Body of pancreas (tissue), 4 donors: ENCODE data around the gene CLEC1A. TPM values are rescaled to one million over a fixed set of nuclear protein-coding genes. Genes with fewer than 3 reads are reported as not detected.

Experiments
- ATAC-seq: fragments of 150-250 bp; one replicate; pipeline ENCODE4 v1.9.1; 2016
- DNase-seq, 4 donors: peaks; one replicate each; pipeline ENCODE4 v3.0.0-alpha.2; 2019
- H3K27ac ChIP-seq, 4 donors: fragments of 200-600 bp; sonication (generic); 1 replicate in 3 of 4; 2 replicates in 1 of 4; pipeline versions ENCODE4 v1.5.1 to v1.6.1; 2016 to 2019; ENCODE audit warnings: mild to moderate bottlenecking in 1 of 4, mixed read lengths in 1 of 4, moderate library complexity in 1 of 4
- H3K27me3 ChIP-seq, 2 donors: fragments of 200-600 bp; sonication (generic); one replicate each; pipeline ENCODE4 v1.6.0; 2016; ENCODE audit warnings: mild to moderate bottlenecking in 1 of 2
- H3K36me3 ChIP-seq, 2 donors: fragments of 200-600 bp; sonication (generic); replicated peaks in 1 of 2; 2 replicates each; pipeline ENCODE4 v1.5.1; 2016; ENCODE audit warnings: low read depth in 2 of 2; ENCODE audit not compliant: insufficient read depth in 1 of 2
- H3K4me1 ChIP-seq: fragments of 200-600 bp; sonication (generic); one replicate; pipeline ENCODE4 v1.6.0; 2016
- H3K4me3 ChIP-seq, 2 donors: fragments of 200-600 bp; sonication (generic); 1 replicate in 1 of 2; 2 replicates in 1 of 2; pipeline ENCODE4 v1.5.1; 2016 to 2019
- H3K9me3 ChIP-seq, 3 donors: fragments of 200-600 bp; sonication (generic); 1 replicate in 2 of 3; 2 replicates in 1 of 3; pipeline ENCODE4 v1.5.1; 2016
- CTCF ChIP-seq, 7 experiments: fragments of 450-650 bp in 4 of 7; fragments of 200-600 bp in 3 of 7; sonication (generic) in 3 of 7; IDR thresholded peaks; one replicate each; pipeline ENCODE4 v1.5.1; 2016 to 2019; ENCODE audit warnings: antibody characterized with exemption in 7 of 7
- POLR2A ChIP-seq, 3 donors: fragments of 450-650 bp; IDR thresholded peaks; one replicate each; pipeline ENCODE4 v1.6.1; 2016; ENCODE audit warnings: antibody characterized with exemption in 3 of 3, mild to moderate bottlenecking in 2 of 3
- WGBS, 2 donors: methylation state at CpG; one replicate each; pipeline ENCODE4 v1.1.5; 2017; 5-methylcytosine and 5-hydroxymethylcytosine counted together
- intact Hi-C: fragments of 100-400 bp; cut with DNase I; formaldehyde crosslinking; loops from one replicate; pipeline ENCODE4 v1.15.1; 2023
- total RNA-seq, 2 donors: library from RNA; depleted of rRNA; stranded (reverse); fragments of >200 nt; gene quantifications; one replicate each; pipeline ENCODE4 v1.1.0, GENCODE V29; 2016

CLEC1A gene
- total RNA-seq, 2 donors from 2014 or later, result 1.3 to 2.6 TPM

- no peaks in the 10 kb centered on the region for H3K36me3 ChIP-seq
- intact Hi-C loops, result no loop called here
- no peak overlapping the region for H3K4me3 ChIP-seq
- DNase-seq (no peak), ATAC-seq (no peak)
- TF ChIP-seq CTCF (IDR thresholded peaks at IDR 0.05) (no peak), POLR2A (IDR thresholded peaks at IDR 0.05) (no peak)
- no peak overlapping the region for H3K27ac ChIP-seq
- WGBS, 2 donors, result 74 to 84% methylated on average over 35 to 38 of the region's 38 CpGs
- no peaks in the 10 kb centered on the region for H3K9me3 ChIP-seq
- H3K4me1 ChIP-seq, result no peaks in the 10 kb centered on the region
- no peaks in the 10 kb centered on the region for H3K27me3 ChIP-seq
Measured at GRCh38 chr12:10111451-10111850, 12.7 kb upstream of the CLEC1A start.

GRCh38 chr12:10110256-10110844 lies 11.6 kb upstream of the CLEC1A start:
- H3K4me1 ChIP-seq, result no peaks in the 10 kb centered on the region
- H3K4me3 ChIP-seq, result no peak overlapping the region
- DNase-seq (no peak), ATAC-seq (no peak)
- H3K27ac ChIP-seq, result no peak overlapping the region
- no peaks in the 10 kb centered on the region for H3K27me3 ChIP-seq
- intact Hi-C loops, result no loop called here
- no peaks in the 10 kb centered on the region for H3K36me3 ChIP-seq
- no peaks in the 10 kb centered on the region for H3K9me3 ChIP-seq
- no peak for TF ChIP-seq CTCF (IDR thresholded peaks at IDR 0.05)
- no peak for TF ChIP-seq POLR2A (IDR thresholded peaks at IDR 0.05)
- 68 to 70% methylated on average over 2 of the region's 2 CpGs for WGBS, 2 donors

- ATAC-seq, result no peak
- WGBS, 2 donors, result 38 to 100% methylated on average over 1 to 2 of the region's 2 CpGs
Measured at GRCh38 chr12:10102322-10102721, 3.5 kb upstream of the CLEC1A start.

GRCh38 chr12:10101648-10102220 lies 2.9 kb upstream of the CLEC1A start:
- Histone ChIP-seq H3K36me3 (no peaks in the 10 kb centered on the region), H3K4me1 (no peaks in the 10 kb centered on the region), H3K27ac (no peak overlapping the region), H3K4me3 (no peak overlapping the region), H3K27me3 (no peaks in the 10 kb centered on the region), H3K9me3 (no peaks in the 10 kb centered on the region)
- no peak for ATAC-seq
- no peak for DNase-seq
- 65 to 70% methylated on average over 1 of the region's 1 CpG for WGBS, 2 donors
- TF ChIP-seq POLR2A (IDR thresholded peaks at IDR 0.05) (no peak), CTCF (IDR thresholded peaks at IDR 0.05) (no peak)
- intact Hi-C loops, result no loop called here

More at GRCh38 chr12:10102322-10102721, 3.5 kb upstream of the CLEC1A start:
- TF ChIP-seq CTCF (IDR thresholded peaks at IDR 0.05) (no peak), POLR2A (IDR thresholded peaks at IDR 0.05) (no peak)
- H3K27me3 ChIP-seq, result no peaks in the 10 kb centered on the region
- H3K9me3 ChIP-seq, result no peaks in the 10 kb centered on the region
- H3K27ac ChIP-seq, result no peak overlapping the region
- H3K36me3 ChIP-seq, result no peaks in the 10 kb centered on the region
- H3K4me3 ChIP-seq, result no peak overlapping the region
- H3K4me1 ChIP-seq, result no peaks in the 10 kb centered on the region
- DNase-seq, result peak in 1 of 4 donors; percentile 38
- intact Hi-C loops, result no loop called here

DNA sequence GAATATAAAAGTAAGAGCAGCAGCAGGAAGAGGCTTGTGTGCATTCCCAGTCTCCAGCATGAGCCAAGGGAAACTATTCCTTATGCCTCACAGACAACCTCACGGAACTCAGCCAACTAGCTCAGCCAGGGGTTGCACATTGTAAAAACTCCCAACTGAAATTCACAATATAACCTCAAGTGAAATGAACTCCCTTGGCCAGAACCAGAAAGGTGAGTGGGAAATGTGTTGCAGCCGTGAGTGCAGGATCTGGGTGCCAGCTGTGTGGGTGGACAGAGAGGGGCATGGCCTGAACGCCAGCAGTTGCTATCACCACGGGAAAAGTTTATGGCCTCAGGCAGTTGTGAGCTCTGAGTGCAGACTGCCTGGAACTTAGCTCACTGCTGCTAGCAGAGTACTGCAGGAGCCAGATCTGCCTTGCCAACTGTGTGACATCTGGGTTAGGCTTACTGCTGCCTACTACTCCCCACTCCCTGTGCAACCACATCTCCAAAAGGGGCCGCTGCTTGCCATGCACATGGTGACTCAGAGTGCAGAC lies 2.3 kb upstream of the CLEC1A start:
- no peak overlapping the region for H3K27ac ChIP-seq
- DNase-seq, result no peak
- ATAC-seq, result no peak
- H3K36me3 ChIP-seq, result no peaks in the 10 kb centered on the region
- no peaks in the 10 kb centered on the region for H3K4me1 ChIP-seq
- 28 to 39% methylated on average over 4 to 5 of the region's 5 CpGs for WGBS, 2 donors
- H3K27me3 ChIP-seq, result no peaks in the 10 kb centered on the region
- H3K9me3 ChIP-seq, result no peaks in the 10 kb centered on the region
- intact Hi-C loops, result no loop called here
- TF ChIP-seq POLR2A (IDR thresholded peaks at IDR 0.05), result no peak
- no peak for TF ChIP-seq CTCF (IDR thresholded peaks at IDR 0.05)
- H3K4me3 ChIP-seq, result no peak overlapping the region
